Measurements from ENCODE around the gene PAK4.
"Not testable (repeated sequence)": the region's sequence is repeated elsewhere in the genome, so short reads cannot be mapped to it uniquely, and the experiment has no call there.

Gene PAK4

GRCh38 chr19:39085392-39085791, 40.2 kb upstream of the PAK4 start:
- peaks cover 17% of the 10 kb centered on the region for H3K27me3 ChIP-seq (ENCODE audit: control insufficient read depth, low read length)
- H4K20me1 ChIP-seq (ENCODE audit: control insufficient read depth, insufficient read depth, low read depth, low read length): no peaks in the 10 kb centered on the region
- H3F3A ChIP-seq (ENCODE audit: control insufficient read depth, insufficient read depth): no peaks in the 10 kb centered on the region
- no peaks in the 10 kb centered on the region for H3K4me1 ChIP-seq (ENCODE audit: control insufficient read depth, low read length)
- TF ChIP-seq CTCF (IDR thresholded peaks at IDR 0.05; ENCODE audit: low read depth, low read length, poor library complexity, severe bottlenecking) (no peak), EZH2phosphoT487 (IDR thresholded peaks at IDR 0.05; ENCODE audit: borderline replicate concordance, low read length) (no peak)
- H3K27ac ChIP-seq (ENCODE audit: low read depth, low read length): no peak overlapping the region
- H3K4me2 ChIP-seq (ENCODE audit: low read length): no peak overlapping the region
- H3K36me3 ChIP-seq (ENCODE audit: control insufficient read depth, low read length): no peaks in the 10 kb centered on the region
- H3K9me3 ChIP-seq (ENCODE audit: control insufficient read depth, insufficient read depth, low read length): no peaks in the 10 kb centered on the region
- H3K79me2 ChIP-seq (ENCODE audit: control insufficient read depth, low read length): no peaks in the 10 kb centered on the region
- H3K9me2 ChIP-seq (replicated peaks; ENCODE audit: control insufficient read depth, low read length): no peaks in the 10 kb centered on the region
- no peak overlapping the region for H3K4me3 ChIP-seq (ENCODE audit: low read length)

DNA sequence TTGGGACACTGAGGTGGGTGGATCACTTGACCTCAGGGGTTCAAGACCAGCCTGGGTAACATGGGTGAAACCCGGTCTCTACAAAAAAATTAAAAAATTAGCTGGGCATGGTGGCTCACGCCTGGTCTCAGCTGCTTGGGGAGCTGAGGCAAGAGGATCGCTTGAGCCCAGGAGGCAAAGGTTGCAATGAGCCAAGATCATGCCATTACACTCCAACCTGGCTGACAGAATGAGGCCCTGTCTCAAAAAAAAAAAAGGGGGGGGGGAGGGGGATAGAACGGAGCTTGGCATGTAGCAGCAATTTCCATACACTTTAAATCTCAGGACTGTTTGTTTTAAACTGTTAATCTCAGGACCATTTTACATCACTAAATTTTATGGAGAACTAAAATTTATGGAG, 39.2 kb upstream of the PAK4 start:
- Histone ChIP-seq H4K20me1 (ENCODE audit: control insufficient read depth, insufficient read depth, low read depth, low read length) (no peaks in the 10 kb centered on the region), H3K36me3 (ENCODE audit: control insufficient read depth, low read length) (no peaks in the 10 kb centered on the region), H3K9me3 (ENCODE audit: control insufficient read depth, insufficient read depth, low read length) (no peaks in the 10 kb centered on the region), H3K4me1 (ENCODE audit: control insufficient read depth, low read length) (no peaks in the 10 kb centered on the region), H3K79me2 (ENCODE audit: control insufficient read depth, low read length) (no peaks in the 10 kb centered on the region), H3K4me3 (ENCODE audit: low read length) (no peak overlapping the region), H3F3A (ENCODE audit: control insufficient read depth, insufficient read depth) (no peaks in the 10 kb centered on the region), H3K9me2 (replicated peaks; ENCODE audit: control insufficient read depth, low read length) (no peaks in the 10 kb centered on the region), H3K27me3 (ENCODE audit: control insufficient read depth, low read length) (peaks cover 17% of the 10 kb centered on the region), H3K4me2 (ENCODE audit: low read length) (no peak overlapping the region), H3K27ac (ENCODE audit: low read depth, low read length) (no peak overlapping the region)
- no peak for TF ChIP-seq CTCF (IDR thresholded peaks at IDR 0.05; ENCODE audit: low read depth, low read length, poor library complexity, severe bottlenecking)
- no peak for TF ChIP-seq EZH2phosphoT487 (IDR thresholded peaks at IDR 0.05; ENCODE audit: borderline replicate concordance, low read length)

DNA sequence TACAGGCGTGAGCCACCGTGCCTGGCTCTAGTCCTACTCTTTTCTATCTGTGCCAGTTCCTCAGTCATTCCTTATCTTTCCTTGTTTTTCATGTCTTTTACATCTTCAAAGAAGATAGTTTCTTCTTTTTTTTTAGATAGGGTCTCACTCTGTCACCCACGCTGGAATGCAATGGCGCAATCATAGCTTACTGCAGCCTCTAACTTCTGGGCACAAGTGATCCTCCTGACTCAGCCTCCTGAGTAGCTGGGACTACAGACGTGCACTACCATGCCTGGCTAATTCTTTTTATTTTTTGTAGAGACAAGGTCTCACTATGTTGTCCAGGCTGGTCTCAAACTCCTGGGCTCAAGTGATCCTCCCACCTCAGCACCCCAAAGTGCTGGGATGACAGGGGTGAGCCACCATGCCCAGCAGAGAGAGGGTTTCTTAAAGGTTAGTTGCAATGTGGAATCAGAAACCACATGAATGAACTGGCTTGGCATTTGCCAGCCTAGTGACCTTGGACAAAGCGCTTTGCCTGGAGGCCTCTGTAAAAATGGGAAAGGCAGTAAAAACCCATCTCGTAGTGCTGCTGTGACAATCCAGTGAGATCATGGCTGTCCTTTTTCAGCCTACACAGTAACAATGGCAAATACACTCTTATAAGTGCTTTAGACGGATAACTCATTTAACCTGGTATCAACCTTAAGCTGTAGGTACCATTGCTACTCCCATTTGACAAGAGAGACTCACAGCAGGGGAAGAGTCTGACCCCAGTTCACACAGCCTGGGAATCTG, 37.5 kb upstream of the PAK4 start:
- H3K9me3 ChIP-seq (ENCODE audit: control insufficient read depth, insufficient read depth, low read length): no peaks in the 10 kb centered on the region
- no peaks in the 10 kb centered on the region for H4K20me1 ChIP-seq (ENCODE audit: control insufficient read depth, insufficient read depth, low read depth, low read length)
- no peaks in the 10 kb centered on the region for H3F3A ChIP-seq (ENCODE audit: control insufficient read depth, insufficient read depth)
- H3K4me3 ChIP-seq (ENCODE audit: low read length): no peak overlapping the region
- H3K79me2 ChIP-seq (ENCODE audit: control insufficient read depth, low read length): no peaks in the 10 kb centered on the region
- peaks cover 11% of the 10 kb centered on the region for H3K27me3 ChIP-seq (ENCODE audit: control insufficient read depth, low read length)
- H3K9me2 ChIP-seq (replicated peaks; ENCODE audit: control insufficient read depth, low read length): no peaks in the 10 kb centered on the region
- no peak for TF ChIP-seq CTCF (IDR thresholded peaks at IDR 0.05; ENCODE audit: low read depth, low read length, poor library complexity, severe bottlenecking)
- H3K36me3 ChIP-seq (ENCODE audit: control insufficient read depth, low read length): no peaks in the 10 kb centered on the region
- no peaks in the 10 kb centered on the region for H3K4me1 ChIP-seq (ENCODE audit: control insufficient read depth, low read length)
- H3K27ac ChIP-seq (ENCODE audit: low read depth, low read length): no peak overlapping the region
- H3K4me2 ChIP-seq (ENCODE audit: low read length): no peak overlapping the region

DNA sequence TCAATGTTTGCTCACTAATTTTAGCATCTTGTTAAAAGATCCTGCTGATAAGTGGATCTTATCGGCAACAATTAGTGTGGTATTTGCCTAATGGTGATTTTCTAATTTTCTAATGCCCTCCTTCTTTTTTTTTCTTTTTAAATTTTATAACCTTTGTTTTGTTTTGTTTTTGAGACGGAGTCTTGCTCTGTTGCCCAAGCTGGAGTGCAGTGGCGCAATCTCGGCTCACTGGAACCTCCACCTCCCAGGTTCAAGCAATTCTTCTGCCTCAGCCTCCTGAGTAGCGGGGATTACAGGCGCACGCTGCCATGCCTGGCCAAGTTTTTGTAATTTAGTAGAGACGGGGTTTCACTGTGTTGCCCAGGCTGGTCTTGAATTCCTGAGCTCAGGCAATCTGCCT, 35.6 kb upstream of the PAK4 start:
- not testable (repeated sequence) for H3K4me3 ChIP-seq (ENCODE audit: low read length); H4K20me1 ChIP-seq (ENCODE audit: control insufficient read depth, insufficient read depth, low read depth, low read length); H3K9me3 ChIP-seq (ENCODE audit: control insufficient read depth, insufficient read depth, low read length); H3K27me3 ChIP-seq (ENCODE audit: control insufficient read depth, low read length); H3F3A ChIP-seq (ENCODE audit: control insufficient read depth, insufficient read depth); H3K36me3 ChIP-seq (ENCODE audit: control insufficient read depth, low read length); H3K27ac ChIP-seq (ENCODE audit: low read depth, low read length); H3K4me1 ChIP-seq (ENCODE audit: control insufficient read depth, low read length); H3K9me2 ChIP-seq (replicated peaks; ENCODE audit: control insufficient read depth, low read length); H3K4me2 ChIP-seq (ENCODE audit: low read length); H3K79me2 ChIP-seq (ENCODE audit: control insufficient read depth, low read length)
